A549 (cell line): ENCODE data around the gene MAP1S. TPM values are rescaled to one million over a fixed set of nuclear protein-coding genes. Genes with fewer than 3 reads are reported as not detected.

Experiments
- ATAC-seq, 2 experiments: fragments of 200-7000 bp in 1 of 2; fragments of >200 bp in 1 of 2; cut with Nextera tagmentation in 1 of 2; cut with Tn5 transposase in 1 of 2; 3 replicates each; pipeline versions ENCODE4 v1.8.0 to v1.9.1; 2018 to 2020; ENCODE audit warnings: mild to moderate bottlenecking in 1 of 2, moderate library complexity in 1 of 2
- CTCF ChIA-PET: fragments of 300-600 bp; sonication (Branson Sonifier 250); formaldehyde crosslinking; extraction: SDS; loops from one replicate; lab custom pipeline; 2021; ENCODE audit warnings: antibody characterized with exemption, inconsistent platforms; lab: Yijun Ruan, JAX
- POLR2A ChIA-PET: fragments of 350-600 bp; formaldehyde crosslinking; extraction: SDS; loops from one replicate; lab custom pipeline; 2021; ENCODE audit warnings: antibody characterized with exemption, inconsistent platforms; lab: Yijun Ruan, JAX
- DNase-seq, 2 experiments: peaks; one replicate each; pipeline versions ENCODE4 v3.0.0 to v3.0.0-alpha.2; 2011 to 2016; ENCODE audit warnings: low read depth in 1 of 2, low spot score in 1 of 2
- FAIRE-seq: peaks from 2 replicates; lab custom pipeline; 2011; peaks lifted over from hg19 to GRCh38; lab: Jason Lieb, UNC
- H3K27ac ChIP-seq, 2 experiments: fragments of >200 bp; sonication (Bioruptor Twin); formaldehyde crosslinking; 3 replicates each; pipeline ENCODE4 v1.5.1; 2016 to 2017
- H3K4me1 ChIP-seq: fragments of >200 bp; sonication (Bioruptor Twin); formaldehyde crosslinking; 3 replicates; pipeline ENCODE4 v1.6.1; 2016
- H3K4me2 ChIP-seq: fragments of >200 bp; sonication (Bioruptor Twin); formaldehyde crosslinking; 3 replicates; pipeline ENCODE4 v1.6.1; 2016
- H3K4me3 ChIP-seq: fragments of >200 bp; sonication (Bioruptor Twin); formaldehyde crosslinking; 3 replicates; pipeline ENCODE4 v1.5.1; 2016
- H3K9me3 ChIP-seq: fragments of >200 bp; sonication (Bioruptor Twin); formaldehyde crosslinking; 3 replicates; pipeline ENCODE4 v1.6.1; 2016
- BCL3 ChIP-seq: fragments of >200 bp; sonication (Bioruptor Twin); formaldehyde crosslinking; IDR thresholded peaks from 3 replicates; pipeline ENCODE4 v1.6.1; 2016
- CBX8 ChIP-seq: fragments of 200-600 bp; sonication (generic); IDR thresholded peaks from 2 replicates; pipeline ENCODE4 v1.6.1; 2016
- CEBPB ChIP-seq, 2 experiments: fragments of >200 bp in 1 of 2; sonication (Bioruptor Twin) in 1 of 2; formaldehyde crosslinking in 1 of 2; IDR thresholded peaks; 2 replicates each; pipeline ENCODE4 v1.6.1; 2012 to 2016
- CTCF ChIP-seq: fragments of >200 bp; sonication (Bioruptor Twin); formaldehyde crosslinking; IDR thresholded peaks from 3 replicates; pipeline ENCODE4 v1.5.1; 2016
- EP300 ChIP-seq, 2 experiments: fragments of >200 bp; sonication (Bioruptor Twin); formaldehyde crosslinking; IDR thresholded peaks; 2 replicates in 1 of 2; 3 replicates in 1 of 2; pipeline ENCODE4 v1.6.1; 2016 to 2017
- ESRRA ChIP-seq: fragments of 150-350 bp; IDR thresholded peaks from 2 replicates; pipeline ENCODE4 v1.6.1; 2014; ENCODE audit warnings: mild to moderate bottlenecking, low read length, borderline replicate concordance
- GATA3 ChIP-seq: IDR thresholded peaks from 2 replicates; pipeline ENCODE4 v1.6.1; 2012; ENCODE audit warnings: borderline replicate concordance
- HEYL ChIP-seq: fragments of 250-450 bp; sonication (Bioruptor Pico); IDR thresholded peaks from 2 replicates; pipeline ENCODE4 v1.8.0; 2021; ENCODE audit warnings: mild to moderate bottlenecking, moderate library complexity
- HOXB13 ChIP-seq: fragments of 250-450 bp; sonication (Bioruptor Pico); IDR thresholded peaks from 2 replicates; pipeline ENCODE4 v1.5.0; 2020; ENCODE audit warnings: low read depth, mild to moderate bottlenecking, moderate library complexity
- JUN ChIP-seq, 2 experiments: fragments of >200 bp; sonication (Bioruptor Twin); formaldehyde crosslinking; IDR thresholded peaks; 2 replicates in 1 of 2; 3 replicates in 1 of 2; pipeline ENCODE4 v1.6.1; 2016 to 2017
- JUNB ChIP-seq: fragments of >200 bp; sonication (Bioruptor Twin); formaldehyde crosslinking; IDR thresholded peaks from 2 replicates; pipeline ENCODE4 v1.6.1; 2016
- KDM5A ChIP-seq: fragments of 200-600 bp; sonication (generic); IDR thresholded peaks from 2 replicates; pipeline ENCODE4 v1.6.1; 2016; ENCODE audit warnings: antibody characterized with exemption, mild to moderate bottlenecking
- MAZ ChIP-seq: fragments of 150-350 bp; IDR thresholded peaks from 2 replicates; pipeline ENCODE4 v1.6.1; 2014; ENCODE audit warnings: antibody characterized with exemption, low read depth, low read length, borderline replicate concordance
- MYC ChIP-seq: IDR thresholded peaks from 2 replicates; pipeline ENCODE4 v1.6.1; 2012; ENCODE audit warnings: mild to moderate bottlenecking, inconsistent platforms, low read length, improper control_type of control experiment, borderline replicate concordance
- PBX3 ChIP-seq: IDR thresholded peaks from 2 replicates; pipeline ENCODE4 v1.6.1; 2012
- PHF8 ChIP-seq: fragments of 200-600 bp; sonication (generic); IDR thresholded peaks from 2 replicates; pipeline ENCODE4 v1.6.1; 2016; ENCODE audit warnings: low read depth, mild to moderate bottlenecking, antibody characterized with exemption, moderate library complexity, borderline replicate concordance
- POLR2A ChIP-seq: IDR thresholded peaks from 2 replicates; pipeline ENCODE4 v1.6.1; 2012; ENCODE audit warnings: mild to moderate bottlenecking, low read length
- RAD21 ChIP-seq, 2 experiments: fragments of >200 bp in 1 of 2; sonication (Bioruptor Twin) in 1 of 2; formaldehyde crosslinking in 1 of 2; IDR thresholded peaks in 1 of 2; conservative IDR thresholded peaks in 1 of 2; 2 replicates in 1 of 2; 3 replicates in 1 of 2; pipeline ENCODE4 v1.6.1; 2012 to 2018; ENCODE audit warnings: inconsistent platforms in 1 of 2
- RARB ChIP-seq: fragments of 250-450 bp; sonication (Bioruptor Pico); IDR thresholded peaks from 2 replicates; pipeline ENCODE4 v1.8.0; 2021; ENCODE audit warnings: mild to moderate bottlenecking, moderate library complexity
- RCOR1 ChIP-seq: fragments of 150-350 bp; IDR thresholded peaks from 2 replicates; pipeline ENCODE4 v1.6.1; 2014; ENCODE audit warnings: antibody characterized with exemption, low read length, low read depth
- RNF2 ChIP-seq: fragments of 200-600 bp; sonication (generic); IDR thresholded peaks from 2 replicates; pipeline ENCODE4 v1.6.1; 2016; ENCODE audit warnings: low read depth, mild to moderate bottlenecking, antibody characterized with exemption, moderate library complexity, borderline replicate concordance
- SMC3 ChIP-seq: fragments of >200 bp; sonication (Bioruptor Twin); formaldehyde crosslinking; IDR thresholded peaks from 3 replicates; pipeline ENCODE4 v1.6.1; 2018; ENCODE audit warnings: inconsistent platforms
- TFCP2L1 ChIP-seq: fragments of 250-450 bp; sonication (Bioruptor Pico); IDR thresholded peaks from 2 replicates; pipeline ENCODE4 v1.5.0; 2021; ENCODE audit warnings: mild to moderate bottlenecking
- ZFP36 ChIP-seq: fragments of 450-650 bp; IDR thresholded peaks from 2 replicates; pipeline ENCODE4 v1.6.1; 2014; ENCODE audit warnings: borderline replicate concordance; ENCODE audit not compliant: partially characterized antibody
- WGBS: methylation state at CpG from one replicate; pipeline ENCODE4 v1.1.6; 2017; ENCODE audit errors: missing lambda C conversion rate; 5-methylcytosine and 5-hydroxymethylcytosine counted together
- polyA plus RNA-seq, 4 experiments: library from polyadenylated mRNA; depleted of rRNA in 3 of 4; stranded (reverse); fragments of >200 nt; fragmentation: RNase III in 1 of 4; extraction: RNeasy Plus Mini Kit Qiagen cat#74134 plus additional on column Dnase treatment in 1 of 4; gene quantifications; 2 replicates in 3 of 4; 3 replicates in 1 of 4; pipeline ENCODE4 v1.2.3, GENCODE V29; 2011 to 2017
- TF ChIP-seq, protein P1 (sequence below): IDR thresholded peaks from 2 replicates; pipeline ENCODE4 v1.6.1; 2012
- TF ChIP-seq, protein P2 (sequence below): fragments of 250-450 bp; sonication (Bioruptor Pico); IDR thresholded peaks from 2 replicates; pipeline ENCODE4 v1.5.0; 2020; ENCODE audit warnings: low read depth, mild to moderate bottlenecking, moderate library complexity
- TF ChIP-seq, protein P3 (sequence below): fragments of 200-600 bp; sonication (generic); IDR thresholded peaks from 2 replicates; pipeline ENCODE4 v1.6.1; 2016; ENCODE audit warnings: antibody characterized with exemption, mild to moderate bottlenecking, moderate library complexity

The MAP1S gene
- polyA plus RNA-seq, 2 of the 4 experiments (the other 2 are of a cell fraction), result 8.3 to 26.9 TPM

DNA sequence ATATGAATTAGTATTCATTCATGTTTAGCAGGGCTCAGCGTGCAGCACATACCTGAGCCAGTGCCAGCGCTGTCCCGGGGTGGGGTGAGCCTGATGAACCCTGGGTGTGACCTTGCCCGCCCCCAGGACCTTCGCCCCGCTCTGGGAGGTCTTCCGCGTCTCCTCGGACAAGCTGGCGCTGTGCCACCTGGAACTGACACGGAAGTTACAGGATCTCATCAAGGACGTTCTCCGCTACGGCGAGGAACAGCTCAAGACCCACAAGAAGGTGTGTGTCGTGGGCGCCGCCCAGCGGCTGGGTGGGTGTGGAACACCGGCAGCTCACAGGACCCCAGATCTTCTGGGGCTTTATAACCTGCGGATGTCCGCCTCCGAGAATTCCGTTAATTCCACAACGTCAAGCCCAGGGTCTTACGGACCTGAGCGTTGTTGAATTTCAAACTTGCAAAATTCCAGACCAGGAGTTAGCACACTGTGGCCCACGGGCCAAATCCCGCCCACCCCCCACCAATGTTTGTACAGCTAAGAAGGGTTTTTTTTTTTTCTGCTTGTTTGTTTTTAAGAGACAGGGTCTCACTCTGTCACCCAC lies 47.4 kb downstream of the MAP1S start:
- TF ChIP-seq GATA3 (peak; percentile 52; the same call in 1 of the 2 replicates), KDM5A (peak; percentile 40; the same call in 1 of the 2 replicates), MYC (no peak), MAZ (no peak), BCL3 (0 out of 3 replicates have a peak, but pooled peaks have one; percentile 27), RARB (CRISPR knock-in tag) (no peak), ZFP36 (no peak), JUN (IDR thresholded peaks at IDR 0.05) (peak in 1 of 2 experiments; percentile 56; a peak in 1 of 5 replicates), CTCF (peak; percentile 83), EP300 (IDR thresholded peaks at IDR 0.05) (peak in 1 of 2 experiments; percentile 66; a peak in 1 of 5 replicates), ESRRA (peak; percentile 91), RAD21 (conservative IDR thresholded peaks at IDR 0.05 in 1 of 2, IDR thresholded peaks at IDR 0.05 in 1 of 2) (peak; percentile 91 to 94), SMC3 (peak; percentile 87)
- TF ChIP-seq, protein P1, sequence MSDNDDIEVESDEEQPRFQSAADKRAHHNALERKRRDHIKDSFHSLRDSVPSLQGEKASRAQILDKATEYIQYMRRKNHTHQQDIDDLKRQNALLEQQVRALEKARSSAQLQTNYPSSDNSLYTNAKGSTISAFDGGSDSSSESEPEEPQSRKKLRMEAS, result peak; percentile 70
- peak; percentile 64 to 97 for DNase-seq
- 0% methylated on average over 6 of the region's 29 CpGs for whole genome bisulfite sequencing
- FAIRE-seq, result peak; percentile 76
- peak overlapping the region; percentile 24; the same call in 2 of the 3 replicates for H3K4me3 ChIP-seq
- no peaks in the 10 kb centered on the region for H3K9me3 ChIP-seq
- ChIA-PET CTCF (interaction anchor here (0.8 to 3.3 kb wide), 56 partner anchors 9 to 462 kb away, joined by 3 to 29 read pairs (median 4); partner anchors contain the start of genes FCHO1, MAP1S, MRPL34 and TMEM221), POLR2A (interaction anchor here (0.7 to 1.4 kb wide), 3 partner anchors 93 to 270 kb away, joined by 3 to 8 read pairs (median 4); partner anchors contain the start of gene RPL18A)
- H3K4me2 ChIP-seq, result peak overlapping the region; percentile 87
- H3K4me1 ChIP-seq, result peaks cover 28% of the 10 kb centered on the region
- peak overlapping the region; percentile 84 to 94 for H3K27ac ChIP-seq
- ATAC-seq, result peak; percentile 83 to 89

DNA sequence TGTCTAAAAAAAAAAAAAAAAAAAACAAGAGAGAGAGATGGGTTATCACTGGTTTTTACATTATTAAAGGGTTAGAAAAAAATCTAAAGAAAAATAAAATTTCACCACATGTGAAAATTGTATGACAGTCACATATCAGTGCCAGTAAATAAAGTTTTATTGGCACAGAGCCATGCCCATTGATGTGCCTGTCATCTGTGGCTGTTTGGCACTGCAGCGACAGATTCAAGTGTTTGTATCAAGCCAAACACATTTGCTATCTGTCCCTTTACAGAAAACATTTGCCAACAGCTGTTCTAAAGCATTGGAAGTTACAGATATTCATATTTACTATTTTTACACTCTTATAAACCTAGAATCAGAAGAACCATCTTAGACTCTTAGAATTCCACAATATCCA lies 48.3 kb downstream of the MAP1S start:
- ATAC-seq, result no peak
- ChIA-PET POLR2A (no interaction called here), CTCF (interaction anchor here (0.8 to 3.3 kb wide), 25 partner anchors 8 to 463 kb away, joined by 3 to 29 read pairs (median 5); partner anchors contain the start of genes FCHO1 and MRPL34)
- no peak for DNase-seq
- H3K4me3 ChIP-seq, result no peak overlapping the region
- TF ChIP-seq PHF8 (no peak), CEBPB (IDR thresholded peaks at IDR 0.05) (no peak), JUNB (no peak), EP300 (IDR thresholded peaks at IDR 0.05) (no peak), CBX8 (no peak), RCOR1 (no peak), PBX3 (no peak), HOXB13 (CRISPR knock-in tag) (no peak), MYC (no peak), HEYL (CRISPR knock-in tag) (no peak), TFCP2L1 (CRISPR knock-in tag) (no peak), RNF2 (no peak), POLR2A (no peak)
- TF ChIP-seq, protein P2, sequence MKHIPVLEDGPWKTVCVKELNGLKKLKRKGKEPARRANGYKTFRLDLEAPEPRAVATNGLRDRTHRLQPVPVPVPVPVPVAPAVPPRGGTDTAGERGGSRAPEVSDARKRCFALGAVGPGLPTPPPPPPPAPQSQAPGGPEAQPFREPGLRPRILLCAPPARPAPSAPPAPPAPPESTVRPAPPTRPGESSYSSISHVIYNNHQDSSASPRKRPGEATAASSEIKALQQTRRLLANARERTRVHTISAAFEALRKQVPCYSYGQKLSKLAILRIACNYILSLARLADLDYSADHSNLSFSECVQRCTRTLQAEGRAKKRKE (CRISPR knock-in tag), result no peak
- TF ChIP-seq, protein P3, sequence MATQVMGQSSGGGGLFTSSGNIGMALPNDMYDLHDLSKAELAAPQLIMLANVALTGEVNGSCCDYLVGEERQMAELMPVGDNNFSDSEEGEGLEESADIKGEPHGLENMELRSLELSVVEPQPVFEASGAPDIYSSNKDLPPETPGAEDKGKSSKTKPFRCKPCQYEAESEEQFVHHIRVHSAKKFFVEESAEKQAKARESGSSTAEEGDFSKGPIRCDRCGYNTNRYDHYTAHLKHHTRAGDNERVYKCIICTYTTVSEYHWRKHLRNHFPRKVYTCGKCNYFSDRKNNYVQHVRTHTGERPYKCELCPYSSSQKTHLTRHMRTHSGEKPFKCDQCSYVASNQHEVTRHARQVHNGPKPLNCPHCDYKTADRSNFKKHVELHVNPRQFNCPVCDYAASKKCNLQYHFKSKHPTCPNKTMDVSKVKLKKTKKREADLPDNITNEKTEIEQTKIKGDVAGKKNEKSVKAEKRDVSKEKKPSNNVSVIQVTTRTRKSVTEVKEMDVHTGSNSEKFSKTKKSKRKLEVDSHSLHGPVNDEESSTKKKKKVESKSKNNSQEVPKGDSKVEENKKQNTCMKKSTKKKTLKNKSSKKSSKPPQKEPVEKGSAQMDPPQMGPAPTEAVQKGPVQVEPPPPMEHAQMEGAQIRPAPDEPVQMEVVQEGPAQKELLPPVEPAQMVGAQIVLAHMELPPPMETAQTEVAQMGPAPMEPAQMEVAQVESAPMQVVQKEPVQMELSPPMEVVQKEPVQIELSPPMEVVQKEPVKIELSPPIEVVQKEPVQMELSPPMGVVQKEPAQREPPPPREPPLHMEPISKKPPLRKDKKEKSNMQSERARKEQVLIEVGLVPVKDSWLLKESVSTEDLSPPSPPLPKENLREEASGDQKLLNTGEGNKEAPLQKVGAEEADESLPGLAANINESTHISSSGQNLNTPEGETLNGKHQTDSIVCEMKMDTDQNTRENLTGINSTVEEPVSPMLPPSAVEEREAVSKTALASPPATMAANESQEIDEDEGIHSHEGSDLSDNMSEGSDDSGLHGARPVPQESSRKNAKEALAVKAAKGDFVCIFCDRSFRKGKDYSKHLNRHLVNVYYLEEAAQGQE, result no peak
- peak overlapping the region; percentile 87; the same call in 1 of the 3 replicates for H3K4me2 ChIP-seq
- no peaks in the 10 kb centered on the region for H3K9me3 ChIP-seq
- 74% methylated on average over 1 of the region's 1 CpG for WGBS
- no peak for FAIRE-seq
- peak overlapping the region; percentile 84 to 94; a peak in 5 of 6 replicates for H3K27ac ChIP-seq
- peaks cover 28% of the 10 kb centered on the region for H3K4me1 ChIP-seq
